ENCODE results near the gene RABGAP1L. TPM values are rescaled to one million over a fixed set of nuclear protein-coding genes. Genes with fewer than 3 reads are reported as not detected.
A peak's percentile ranks its signal among the peaks of the same experiment; 100 is the strongest.

Gene RABGAP1L
- total RNA-seq, 1 experiment from 2014 or later: 57.4 TPM

GRCh38 chr1:174991473-174991872 is 832.2 kb downstream of the RABGAP1L start:
- Histone ChIP-seq H3K4me1 (replicated peaks; ENCODE audit: insufficient read depth) (peaks cover 4% of the 10 kb centered on the region), H3K27ac (no peak overlapping the region), H2AFZ (no peak overlapping the region), H3K9me2 (ENCODE audit: insufficient read depth) (no peaks in the 10 kb centered on the region), H3K9me3 (ENCODE audit: insufficient read depth, low read depth) (no peaks in the 10 kb centered on the region), H3K79me2 (ENCODE audit: low read depth) (no peaks in the 10 kb centered on the region), H3K36me3 (ENCODE audit: low read depth) (no peaks in the 10 kb centered on the region), H3K4me2 (no peak overlapping the region), H3K27me3 (ENCODE audit: insufficient read depth, low read depth) (no peaks in the 10 kb centered on the region), H3K4me3 (no peak overlapping the region), H3F3A (ENCODE audit: insufficient read depth, low read depth) (no peaks in the 10 kb centered on the region), H4K20me1 (ENCODE audit: insufficient read depth) (no peaks in the 10 kb centered on the region)
- TF ChIP-seq EZH2 (IDR thresholded peaks at IDR 0.05; ENCODE audit: low read depth) (no peak), CTCF (conservative IDR thresholded peaks at IDR 0.05) (no peak)
- no TSS peak for BruUV-seq (replicated peaks)
- POLR2A ChIA-PET (ENCODE audit: unreplicated experiment): no interaction called here
- DNase-seq: no peak
- CTCF ChIA-PET: interaction anchor here (0.6 kb wide), 1 partner anchor 117 kb away, joined by 13 read pairs; no protein-coding TSS in a partner anchor
- intact Hi-C loops (cut with micrococcal nuclease; ENCODE audit: unreplicated experiment): no loop called here

- no peak overlapping the region for H2AFZ ChIP-seq
- peaks cover 5% of the 10 kb centered on the region; the same call in 1 of the 2 replicates for H3F3A ChIP-seq (ENCODE audit: insufficient read depth, low read depth)
- H3K27ac ChIP-seq: no peak overlapping the region
- intact Hi-C loops (cut with micrococcal nuclease; ENCODE audit: unreplicated experiment): loop anchor here (5.0 kb wide), 1 partner anchor 733 kb away; no protein-coding TSS in a partner anchor
- H3K9me3 ChIP-seq (ENCODE audit: insufficient read depth, low read depth): no peaks in the 10 kb centered on the region
- H3K4me2 ChIP-seq: no peak overlapping the region
- no peaks in the 10 kb centered on the region for H4K20me1 ChIP-seq (ENCODE audit: insufficient read depth)
- no peaks in the 10 kb centered on the region for H3K27me3 ChIP-seq (ENCODE audit: insufficient read depth, low read depth)
- H3K79me2 ChIP-seq (ENCODE audit: low read depth): peaks cover 9% of the 10 kb centered on the region
- ChIA-PET POLR2A (ENCODE audit: unreplicated experiment) (interaction anchor here (0.6 kb wide), 1 partner anchor 15 kb away, joined by 5 read pairs; no protein-coding TSS in a partner anchor), CTCF (no interaction called here)
- TF ChIP-seq EZH2 (IDR thresholded peaks at IDR 0.05; ENCODE audit: low read depth): no peak
- no peaks in the 10 kb centered on the region for H3K9me2 ChIP-seq (ENCODE audit: insufficient read depth)
- peaks cover 22% of the 10 kb centered on the region for H3K4me1 ChIP-seq (replicated peaks; ENCODE audit: insufficient read depth)
- H3K36me3 ChIP-seq (ENCODE audit: low read depth): no peaks in the 10 kb centered on the region
- H3K4me3 ChIP-seq: no peak overlapping the region
- DNase-seq: no peak
- no TSS peak for BruUV-seq (replicated peaks)
Measured at GRCh38 chr1:174995121-174995520, 835.8 kb downstream of the RABGAP1L start.

GRCh38 chr1:174995916-174996315 is 836.6 kb downstream of the RABGAP1L start:
- intact Hi-C loops (cut with micrococcal nuclease; ENCODE audit: unreplicated experiment): loop anchor here (5.0 kb wide), 1 partner anchor 734 kb away; no protein-coding TSS in a partner anchor
- H3K36me3 ChIP-seq (ENCODE audit: low read depth): no peaks in the 10 kb centered on the region
- DNase-seq: no peak
- peaks cover 17% of the 10 kb centered on the region for H3K79me2 ChIP-seq (ENCODE audit: low read depth)
- H4K20me1 ChIP-seq (ENCODE audit: insufficient read depth): no peaks in the 10 kb centered on the region
- no peak overlapping the region for H3K27ac ChIP-seq
- H3F3A ChIP-seq (ENCODE audit: insufficient read depth, low read depth): peaks cover 5% of the 10 kb centered on the region; the same call in 1 of the 2 replicates
- ChIA-PET CTCF (no interaction called here), POLR2A (ENCODE audit: unreplicated experiment) (no interaction called here)
- no peaks in the 10 kb centered on the region for H3K27me3 ChIP-seq (ENCODE audit: insufficient read depth, low read depth)
- no peaks in the 10 kb centered on the region for H3K9me2 ChIP-seq (ENCODE audit: insufficient read depth)
- no peaks in the 10 kb centered on the region for H3K9me3 ChIP-seq (ENCODE audit: insufficient read depth, low read depth)
- BruUV-seq (replicated peaks): no TSS peak
- 0 out of 2 replicates have a peak overlapping the region, but pooled peaks have one; percentile 3 for H3K4me2 ChIP-seq
- no peak overlapping the region for H2AFZ ChIP-seq
- H3K4me3 ChIP-seq: no peak overlapping the region
- H3K4me1 ChIP-seq (replicated peaks; ENCODE audit: insufficient read depth): peaks cover 22% of the 10 kb centered on the region
- TF ChIP-seq CTCF (conservative IDR thresholded peaks at IDR 0.05) (no peak), EZH2 (IDR thresholded peaks at IDR 0.05; ENCODE audit: low read depth) (no peak)

GRCh38 chr1:174996476-174996875 is 837.2 kb downstream of the RABGAP1L start:
- DNase-seq: peak in 1 of 2 experiments; percentile 78

More at GRCh38 chr1:174996476-174996875, 837.2 kb downstream of the RABGAP1L start:
- BruUV-seq (replicated peaks): no TSS peak
- H3K9me3 ChIP-seq (ENCODE audit: insufficient read depth, low read depth): no peaks in the 10 kb centered on the region
- TF ChIP-seq CTCF (conservative IDR thresholded peaks at IDR 0.05): no peak
- no peak for TF ChIP-seq EZH2 (IDR thresholded peaks at IDR 0.05; ENCODE audit: low read depth)
- CTCF ChIA-PET: no interaction called here
- POLR2A ChIA-PET (ENCODE audit: unreplicated experiment): no interaction called here
- peaks cover 5% of the 10 kb centered on the region; the same call in 1 of the 2 replicates for H3F3A ChIP-seq (ENCODE audit: insufficient read depth, low read depth)
- peaks cover 23% of the 10 kb centered on the region for H3K79me2 ChIP-seq (ENCODE audit: low read depth)
- H3K4me2 ChIP-seq: 0 out of 2 replicates have a peak overlapping the region, but pooled peaks have one; percentile 3
- no peaks in the 10 kb centered on the region for H4K20me1 ChIP-seq (ENCODE audit: insufficient read depth)
- no peak overlapping the region for H2AFZ ChIP-seq
- intact Hi-C loops (cut with micrococcal nuclease; ENCODE audit: unreplicated experiment): loop anchor here (5.0 kb wide), 1 partner anchor 734 kb away; no protein-coding TSS in a partner anchor
- no peaks in the 10 kb centered on the region for H3K36me3 ChIP-seq (ENCODE audit: low read depth)
- peaks cover 27% of the 10 kb centered on the region for H3K4me1 ChIP-seq (replicated peaks; ENCODE audit: insufficient read depth)
- H3K4me3 ChIP-seq: no peak overlapping the region
- no peaks in the 10 kb centered on the region for H3K27me3 ChIP-seq (ENCODE audit: insufficient read depth, low read depth)
- 0 out of 2 replicates have a peak overlapping the region, but pooled peaks have one; percentile 10 for H3K27ac ChIP-seq
- no peaks in the 10 kb centered on the region for H3K9me2 ChIP-seq (ENCODE audit: insufficient read depth)
